Keratinocyte (primary cell): Measurements from ENCODE around the gene FRYL. TPM values are rescaled to one million over a fixed set of nuclear protein-coding genes. Genes with fewer than 3 reads are reported as not detected.

Experiments used
- DNase-seq: peaks from one replicate; pipeline ENCODE4 v3.0.0-alpha.2; 2011; ENCODE audit warnings: low read depth, missing footprints, low spot score
- FAIRE-seq: peaks from 2 replicates; lab custom pipeline; 2011; peaks lifted over from hg19 to GRCh38; lab: Jason Lieb, UNC
- H2AFZ ChIP-seq: 2 replicates; pipeline ENCODE4 v1.6.0; 2012; ENCODE audit warnings: low read length, control low read depth, inconsistent platforms; ENCODE audit not compliant: control insufficient read depth
- H3K27ac ChIP-seq: 2 replicates; pipeline ENCODE4 v1.5.1; 2011; ENCODE audit warnings: low read length; ENCODE audit not compliant: control insufficient read depth, insufficient read depth
- H3K27me3 ChIP-seq: 3 replicates; pipeline ENCODE4 v1.6.0; 2011; ENCODE audit warnings: low read length; ENCODE audit not compliant: control insufficient read depth, insufficient read depth; ENCODE audit errors: extremely low read depth
- H3K36me3 ChIP-seq, 2 experiments: 2 replicates in 1 of 2; 3 replicates in 1 of 2; pipeline ENCODE4 v1.5.1; 2011; ENCODE audit warnings: low read length in 2 of 2, mild to moderate bottlenecking in 1 of 2; ENCODE audit not compliant: control insufficient read depth in 2 of 2, insufficient read depth in 2 of 2; ENCODE audit errors: extremely low read depth in 1 of 2
- H3K4me1 ChIP-seq: 3 replicates; pipeline ENCODE4 v1.5.1; 2011; ENCODE audit warnings: low read length; ENCODE audit not compliant: control insufficient read depth, insufficient read depth; ENCODE audit errors: extremely low read depth
- H3K4me2 ChIP-seq: 3 replicates; pipeline ENCODE4 v1.6.0; 2011; ENCODE audit warnings: low read depth, low read length; ENCODE audit not compliant: control insufficient read depth, insufficient read depth; ENCODE audit errors: extremely low read depth
- H3K4me3 ChIP-seq, 3 experiments: fragments of 200-600 bp in 1 of 3; sonication (generic) in 1 of 3; 2 replicates in 2 of 3; 3 replicates in 1 of 3; pipeline ENCODE4 v1.5.1; 2011 to 2016; ENCODE audit warnings: low read length in 3 of 3, mild to moderate bottlenecking in 3 of 3, control low read depth in 2 of 3, inconsistent platforms in 1 of 3, low read depth in 1 of 3, mixed read lengths in 1 of 3, mixed run types in 1 of 3, moderate library complexity in 1 of 3; ENCODE audit not compliant: control insufficient read depth in 2 of 3, insufficient read depth in 2 of 3; ENCODE audit errors: extremely low read depth in 1 of 3
- H3K79me2 ChIP-seq: 2 replicates; pipeline ENCODE4 v1.6.0; 2012; ENCODE audit warnings: low read length; ENCODE audit not compliant: control insufficient read depth, insufficient read depth
- H3K9ac ChIP-seq: 3 replicates; pipeline ENCODE4 v1.6.0; 2011; ENCODE audit warnings: low read length; ENCODE audit not compliant: control insufficient read depth, insufficient read depth; ENCODE audit errors: extremely low read depth
- H3K9me1 ChIP-seq: 3 replicates; pipeline ENCODE4 v1.6.0; 2011; ENCODE audit warnings: low read length; ENCODE audit not compliant: control insufficient read depth, insufficient read depth; ENCODE audit errors: extremely low read depth
- H3K9me3 ChIP-seq: 2 replicates; pipeline ENCODE4 v1.5.1; 2012; ENCODE audit warnings: low read depth, low read length; ENCODE audit not compliant: control insufficient read depth
- H4K20me1 ChIP-seq: 3 replicates; pipeline ENCODE4 v1.6.0; 2011; ENCODE audit warnings: low read length; ENCODE audit not compliant: control insufficient read depth, insufficient read depth; ENCODE audit errors: extremely low read depth
- CTCF ChIP-seq, 3 experiments: IDR thresholded peaks in 1 of 3; conservative IDR thresholded peaks in 1 of 3; optimal IDR thresholded peaks in 1 of 3; 2 replicates in 2 of 3; 3 replicates in 1 of 3; pipeline versions ENCODE3 to v1.5.1; 2011; ENCODE audit warnings: low read length in 3 of 3, mild to moderate bottlenecking in 3 of 3, moderate library complexity in 2 of 3, control low read depth in 1 of 3, inconsistent platforms in 1 of 3; ENCODE audit not compliant: insufficient read depth in 2 of 3; ENCODE audit errors: extremely low read depth in 1 of 3
- EZH2 ChIP-seq: IDR thresholded peaks from one replicate; pipeline ENCODE4 v1.6.1; 2012; ENCODE audit warnings: inconsistent platforms, mild to moderate bottlenecking, low read length, moderate library complexity
- dilution Hi-C: fragments of 300-500 bp; cut with MboI; formaldehyde crosslinking; loops from one replicate; pipeline ENCODE4 v1.7.0; 2020; ENCODE audit warnings: low sequenced_read_pairs; ENCODE audit not compliant: extremely low pct_ligation_motif_present
- polyA plus RNA-seq, 5 experiments: library from polyadenylated mRNA; depleted of rRNA in 3 of 5; stranded (reverse) in 3 of 5; stranded (forward) in 1 of 5; unstranded in 1 of 5; fragments of >200 nt; gene quantifications; 1 replicate in 1 of 5; 2 replicates in 3 of 5; 3 replicates in 1 of 5; pipeline versions ENCODE4 v1.2.1 to v1.2.3, GENCODE V29; 2011 to 2012; ENCODE audit warnings: missing spikeins in 2 of 5, low read depth in 1 of 5, low replicate concordance in 1 of 5

FRYL gene
- polyA plus RNA-seq, 1 donor (not counting 4 experiments of a cell fraction or from before 2014, with no cell fraction given) = 40.4 TPM

DNA sequence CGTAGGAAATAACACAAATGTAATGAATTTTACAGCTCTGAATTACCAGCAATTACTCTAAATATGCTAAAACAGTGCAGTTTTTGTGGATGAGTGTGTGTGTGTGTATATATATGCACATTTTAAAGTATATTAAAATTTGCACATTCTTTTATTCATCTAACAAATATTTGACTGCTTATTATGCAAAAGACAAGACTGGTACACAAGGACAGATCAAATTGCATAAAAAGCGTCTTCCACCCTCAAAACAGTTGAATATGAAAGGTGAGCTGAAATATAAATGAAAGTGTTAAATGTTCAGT lies 276.1 kb downstream of the FRYL start:
- Histone ChIP-seq H2AFZ (no peak overlapping the region), H3K27me3 (no peaks in the 10 kb centered on the region), H3K27ac (no peak overlapping the region), H3K9me1 (no peaks in the 10 kb centered on the region), H3K9me3 (no peaks in the 10 kb centered on the region), H3K36me3 (peaks cover 11 to 16% of the 10 kb centered on the region in 2 experiments), H3K4me2 (no peak overlapping the region), H4K20me1 (no peaks in the 10 kb centered on the region), H3K4me1 (no peaks in the 10 kb centered on the region), H3K79me2 (no peaks in the 10 kb centered on the region), H3K9ac (no peak overlapping the region), H3K4me3 (no peak overlapping the region)
- DNase-seq (no peak), FAIRE-seq (no peak)
- dilution Hi-C loops = no loop called here
- TF ChIP-seq EZH2 (no peak), CTCF (optimal IDR thresholded peaks at IDR 0.05 in 1 of 3, IDR thresholded peaks at IDR 0.05 in 1 of 3, conservative IDR thresholded peaks at IDR 0.05 in 1 of 3; ENCODE audit: extremely low read depth in 1 of 3, insufficient read depth in 2 of 3, low read length in 3 of 3) (no peak)

DNA sequence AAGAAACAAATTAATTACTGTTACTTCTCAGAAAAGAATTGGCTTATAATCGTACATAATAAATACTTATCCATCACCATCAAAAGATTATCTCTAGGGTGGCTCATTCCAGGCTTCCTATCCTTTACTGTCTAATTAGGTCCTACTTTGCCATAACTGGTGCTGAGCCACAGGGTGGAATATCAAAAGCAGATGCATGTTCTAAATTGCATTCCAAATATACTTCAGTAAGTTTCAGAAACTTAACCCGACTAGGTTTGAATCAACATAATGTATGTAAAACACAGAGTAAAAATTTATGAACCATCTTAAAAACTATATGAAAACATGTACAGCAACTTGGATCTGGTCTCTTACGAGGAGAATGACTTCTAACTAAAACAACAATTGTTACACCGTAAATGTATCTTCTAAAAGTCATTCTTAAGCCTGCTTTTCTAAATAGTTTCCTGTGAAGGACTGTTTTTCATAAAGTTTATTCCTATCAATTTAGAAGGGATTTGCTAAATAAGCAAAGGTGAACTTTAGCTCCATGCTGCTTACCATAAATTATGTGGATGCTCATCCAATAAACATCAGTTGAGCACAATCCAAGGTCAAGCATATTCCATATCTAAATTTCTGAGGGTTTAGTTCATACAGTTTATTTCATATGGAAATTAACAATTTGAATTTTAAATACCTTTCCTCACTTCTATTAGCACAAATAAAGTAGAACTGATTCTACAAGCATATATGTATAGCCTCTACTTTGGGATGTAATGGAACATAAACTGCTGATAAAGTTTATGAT lies 276.6 kb downstream of the FRYL start:
- Histone ChIP-seq H3K4me1 (no peaks in the 10 kb centered on the region), H3K27ac (no peak overlapping the region), H4K20me1 (no peaks in the 10 kb centered on the region), H2AFZ (no peak overlapping the region), H3K79me2 (no peaks in the 10 kb centered on the region), H3K36me3 (peaks cover 9 to 18% of the 10 kb centered on the region in 2 experiments), H3K9ac (no peak overlapping the region), H3K27me3 (no peaks in the 10 kb centered on the region), H3K9me3 (no peaks in the 10 kb centered on the region), H3K4me3 (no peak overlapping the region), H3K4me2 (no peak overlapping the region), H3K9me1 (no peaks in the 10 kb centered on the region)
- FAIRE-seq (no peak), DNase-seq (no peak)
- dilution Hi-C loops = no loop called here
- no peak for TF ChIP-seq CTCF (optimal IDR thresholded peaks at IDR 0.05 in 1 of 3, IDR thresholded peaks at IDR 0.05 in 1 of 3, conservative IDR thresholded peaks at IDR 0.05 in 1 of 3; ENCODE audit: extremely low read depth in 1 of 3, insufficient read depth in 2 of 3, low read length in 3 of 3)
- TF ChIP-seq EZH2 = no peak
